DMS 273 (cell line): ENCODE results near the gene SERPINI1.

Experiments used
- DNase-seq: peaks from one replicate; lab custom pipeline; 2025; ENCODE audit not compliant: unreplicated experiment; lab: John Stamatoyannopoulos, UW

Gene SERPINI1

GRCh38 chr3:167733961-167734497, 1.5 kb upstream of the SERPINI1 start:
- DNase-seq, result peak; percentile 61

GRCh38 chr3:167734498-167735232, 856 bp upstream of the SERPINI1 start, which contains the start of gene PDCD10:
Gene PDCD10, minus strand, starts transcription at chr3:167734892. Its CDS starts 14,735 bp downstream, at chr3:167720157.
- DNase-seq, result peak; percentile 100

GRCh38 chr3:167736264-167736787, 805 bp downstream of the SERPINI1 start:
- peak; percentile 37 for DNase-seq

- DNase-seq, result no peak
These were observed 1.5 kb downstream of the SERPINI1 start for GRCh38 chr3:167736997-167737396.

- DNase-seq, result no peak
These were observed 2.5 kb downstream of the SERPINI1 start for GRCh38 chr3:167738037-167738436.

- no peak for DNase-seq
These were observed 3.8 kb downstream of the SERPINI1 start for GRCh38 chr3:167739190-167739810.

GRCh38 chr3:167740961-167741587, 5.6 kb downstream of the SERPINI1 start:
- DNase-seq, result peak; percentile 71

- DNase-seq, result no peak
These were observed 6.8 kb downstream of the SERPINI1 start for GRCh38 chr3:167742338-167742737.

- DNase-seq, result no peak
These were observed 8.3 kb downstream of the SERPINI1 start for GRCh38 chr3:167743799-167744198.

- DNase-seq, result no peak
These were observed 13.7 kb downstream of the SERPINI1 start for GRCh38 chr3:167749209-167749608.

GRCh38 chr3:167749728-167750127, 14.2 kb downstream of the SERPINI1 start:
- no peak for DNase-seq

- DNase-seq, result no peak
These were observed 14.9 kb downstream of the SERPINI1 start for GRCh38 chr3:167750272-167750971.

- DNase-seq, result no peak
These were observed 18.5 kb downstream of the SERPINI1 start for GRCh38 chr3:167754049-167754448.

GRCh38 chr3:167761302-167761701, 25.8 kb downstream of the SERPINI1 start:
- no peak for DNase-seq

GRCh38 chr3:167762296-167762695, 26.8 kb downstream of the SERPINI1 start:
- no peak for DNase-seq

- DNase-seq, result no peak
These were observed 37.5 kb downstream of the SERPINI1 start for GRCh38 chr3:167772992-167773391.

GRCh38 chr3:167773584-167773983, 38.1 kb downstream of the SERPINI1 start:
- no peak for DNase-seq

GRCh38 chr3:167776066-167776685, 40.7 kb downstream of the SERPINI1 start:
- peak; percentile 9 for DNase-seq

- no peak for DNase-seq
These were observed 41.8 kb downstream of the SERPINI1 start for GRCh38 chr3:167777356-167777755.

- no peak for DNase-seq
These were observed 44.8 kb downstream of the SERPINI1 start for GRCh38 chr3:167780214-167780883.
